ENCODE data around the gene FGF9.

The FGF9 gene

GRCh38 chr13:21639561-21639960, 31.3 kb upstream of the FGF9 start:
- TF ChIP-seq PATZ1 (CRISPR knock-in tag; IDR thresholded peaks at IDR 0.05; ENCODE audit: borderline replicate concordance) (no peak), ZNF70 (CRISPR knock-in tag; IDR thresholded peaks at IDR 0.05) (no peak), ZNF8 (CRISPR knock-in tag; IDR thresholded peaks at IDR 0.05) (no peak), POU6F1 (CRISPR knock-in tag; IDR thresholded peaks at IDR 0.05; ENCODE audit: borderline replicate concordance, low read depth) (no peak), ZC3H10 (CRISPR knock-in tag; IDR thresholded peaks at IDR 0.05) (no peak)
- no peak for ATAC-seq

- ATAC-seq, result no peak
- TF ChIP-seq TSHZ2 (CRISPR knock-in tag; IDR thresholded peaks at IDR 0.05) (no peak), CREB5 (CRISPR knock-in tag; IDR thresholded peaks at IDR 0.05; ENCODE audit: low read depth) (no peak), ARNTL (CRISPR knock-in tag; IDR thresholded peaks at IDR 0.05; ENCODE audit: borderline replicate concordance, low read depth) (no peak), ZFP30 (CRISPR knock-in tag; IDR thresholded peaks at IDR 0.05) (no peak), OSR1 (CRISPR knock-in tag; IDR thresholded peaks at IDR 0.05) (no peak), ISL1 (CRISPR knock-in tag; IDR thresholded peaks at IDR 0.05) (no peak), ZNF8 (CRISPR knock-in tag; IDR thresholded peaks at IDR 0.05) (no peak), ESRRG (CRISPR knock-in tag; IDR thresholded peaks at IDR 0.05) (no peak), PATZ1 (CRISPR knock-in tag; IDR thresholded peaks at IDR 0.05; ENCODE audit: borderline replicate concordance) (no peak), ZFP3 (CRISPR knock-in tag; IDR thresholded peaks at IDR 0.05) (no peak), PPARA (CRISPR knock-in tag; IDR thresholded peaks at IDR 0.05; ENCODE audit: borderline replicate concordance) (no peak), BACH2 (CRISPR knock-in tag; IDR thresholded peaks at IDR 0.05; ENCODE audit: borderline replicate concordance) (no peak), ZC3H10 (CRISPR knock-in tag; IDR thresholded peaks at IDR 0.05) (no peak), TCF4 (CRISPR knock-in tag; IDR thresholded peaks at IDR 0.05; ENCODE audit: borderline replicate concordance) (no peak), CSDC2 (CRISPR knock-in tag; IDR thresholded peaks at IDR 0.05) (no peak), TOX (CRISPR knock-in tag; IDR thresholded peaks at IDR 0.05; ENCODE audit: borderline replicate concordance) (no peak), ZNF565 (CRISPR knock-in tag; conservative IDR thresholded peaks at IDR 0.05; ENCODE audit: low read depth) (no peak)
Measured at GRCh38 chr13:21641629-21642028, 29.2 kb upstream of the FGF9 start.

- ATAC-seq, result peak; percentile 93
- TF ChIP-seq TSHZ2 (CRISPR knock-in tag; IDR thresholded peaks at IDR 0.05) (no peak), ISL1 (CRISPR knock-in tag; IDR thresholded peaks at IDR 0.05) (no peak), ARNTL (CRISPR knock-in tag; IDR thresholded peaks at IDR 0.05; ENCODE audit: borderline replicate concordance, low read depth) (no peak), ZNF8 (CRISPR knock-in tag; IDR thresholded peaks at IDR 0.05) (no peak), GLIS3 (CRISPR knock-in tag; IDR thresholded peaks at IDR 0.05) (no peak), CSRNP3 (CRISPR knock-in tag; IDR thresholded peaks at IDR 0.05) (no peak), PPARA (CRISPR knock-in tag; IDR thresholded peaks at IDR 0.05; ENCODE audit: borderline replicate concordance) (no peak), RARB (CRISPR knock-in tag; IDR thresholded peaks at IDR 0.05) (no peak), ZNF565 (CRISPR knock-in tag; conservative IDR thresholded peaks at IDR 0.05; ENCODE audit: low read depth) (no peak), SNAI2 (CRISPR knock-in tag; IDR thresholded peaks at IDR 0.05) (no peak), CSDC2 (CRISPR knock-in tag; IDR thresholded peaks at IDR 0.05) (no peak)
Measured at GRCh38 chr13:21657538-21657937, 13.3 kb upstream of the FGF9 start.
